CD4-positive, alpha-beta T cell treated with Interferon alpha-2 for 1 hour (primary cell): ENCODE data around the gene C1QC.
"Not testable (repeated sequence)": the region's sequence is repeated elsewhere in the genome, so short reads cannot be mapped to it uniquely, and the experiment has no call there.

ENCODE experiments used
- DNase-seq, 2 donors: peaks; one replicate each; pipeline ENCODE4 v3.0.0-alpha.2; 2020 to 2022

C1QC gene

GRCh38 chr1:22651941-22652856 lies 8.8 kb downstream of the C1QC start:
- DNase-seq: no peak

- DNase-seq: no peak
Observed at GRCh38 chr1:22652881-22653316, 9.5 kb downstream of the C1QC start, which contains the start of gene C1QB. Gene C1QB, plus strand, starts transcription at chr1:22653236. Its CDS starts 6,227 bp downstream, at chr1:22659463.

GRCh38 chr1:22654692-22655091 lies 11.3 kb downstream of the C1QC start:
- no peak for DNase-seq

- no peak for DNase-seq
Observed at GRCh38 chr1:22658385-22659163, 15.1 kb downstream of the C1QC start.

GRCh38 chr1:22660716-22661241 lies 17.3 kb downstream of the C1QC start:
- no peak for DNase-seq

GRCh38 chr1:22661880-22662279 lies 18.4 kb downstream of the C1QC start:
- no peak for DNase-seq

GRCh38 chr1:22662318-22662717 lies 18.9 kb downstream of the C1QC start:
- no peak for DNase-seq

- no peak for DNase-seq
Observed at GRCh38 chr1:22662986-22663408, 19.6 kb downstream of the C1QC start.

GRCh38 chr1:22665752-22666151 lies 22.3 kb downstream of the C1QC start:
- no peak for DNase-seq

- no peak for DNase-seq
Observed at GRCh38 chr1:22666412-22666811, 23.0 kb downstream of the C1QC start.

- DNase-seq: not testable (repeated sequence)
Observed at GRCh38 chr1:22668840-22669239, 25.4 kb downstream of the C1QC start.

GRCh38 chr1:22670352-22670975 lies 27.0 kb downstream of the C1QC start:
- DNase-seq: no peak

- no peak for DNase-seq
Observed at GRCh38 chr1:22671999-22672398, 28.6 kb downstream of the C1QC start.

- no peak for DNase-seq
Observed at GRCh38 chr1:22673486-22674409, 30.3 kb downstream of the C1QC start.

- DNase-seq: no peak
Observed at GRCh38 chr1:22674410-22674749, 30.9 kb downstream of the C1QC start.

- not testable (repeated sequence) for DNase-seq
Observed at GRCh38 chr1:22676151-22676550, 32.7 kb downstream of the C1QC start.

- no peak for DNase-seq
Observed at GRCh38 chr1:22676916-22677583, 33.6 kb downstream of the C1QC start.

- no peak for DNase-seq
Observed at GRCh38 chr1:22677931-22678896, 34.8 kb downstream of the C1QC start.

GRCh38 chr1:22680726-22681125 lies 37.3 kb downstream of the C1QC start:
- no peak for DNase-seq
